SK-N-SH (cell line): ENCODE data around the gene KIF16B. TPM values are rescaled to one million over a fixed set of nuclear protein-coding genes. Genes with fewer than 3 reads are reported as not detected.
A peak's percentile ranks its signal among the peaks of the same experiment; 100 is the strongest.

Source experiments
- CTCF ChIA-PET: fragments of 300-600, 350-600 bp; formaldehyde crosslinking; extraction: SDS; loops from one replicate; lab custom pipeline; 2021; lab: Yijun Ruan, JAX
- POLR2A ChIA-PET: fragments of 350-600 bp; sonication (Branson Sonifier 250); formaldehyde crosslinking; extraction: SDS; loops from one replicate; lab custom pipeline; 2020; ENCODE audit warnings: antibody characterized with exemption, inconsistent platforms; lab: Yijun Ruan, JAX
- DNase-seq: peaks from one replicate; pipeline ENCODE4 v3.0.0; 2012
- H2AFZ ChIP-seq: fragments of 200-600 bp; sonication (generic); 2 replicates; pipeline ENCODE4 v1.8.1; 2016; ENCODE audit warnings: antibody characterized with exemption, mild to moderate bottlenecking, low read depth
- H3F3A ChIP-seq: fragments of 200-600 bp; sonication (generic); replicated peaks from 2 replicates; pipeline ENCODE3; 2016; ENCODE audit warnings: antibody characterized with exemption, mild to moderate bottlenecking; ENCODE audit not compliant: insufficient read depth
- H3K27ac ChIP-seq, 2 experiments: fragments of 200-500 bp in 1 of 2; fragments of 200-600 bp in 1 of 2; sonication (Bioruptor generic) in 1 of 2; sonication (generic), shearing (Covaris generic) in 1 of 2; 2 replicates each; pipeline versions ENCODE4 v1.5.1 to v1.6.1; 2014 to 2016; ENCODE audit warnings: low read depth in 2 of 2, inconsistent platforms in 1 of 2, low read length in 1 of 2, mild to moderate bottlenecking in 1 of 2, mixed read lengths in 1 of 2
- H3K27me3 ChIP-seq: fragments of 200-600 bp; sonication (generic), shearing (Covaris generic); 2 replicates; pipeline ENCODE4 v1.6.1; 2016; ENCODE audit warnings: mixed run types; ENCODE audit not compliant: insufficient read depth
- H3K36me3 ChIP-seq, 2 experiments: fragments of 200-500 bp in 1 of 2; fragments of 200-600 bp in 1 of 2; sonication (Bioruptor generic) in 1 of 2; sonication (generic) in 1 of 2; replicated peaks in 1 of 2; 2 replicates each; pipeline versions ENCODE3 to v1.5.1; 2014 to 2016; ENCODE audit warnings: low read length in 1 of 2, mild to moderate bottlenecking in 1 of 2; ENCODE audit not compliant: insufficient read depth in 2 of 2, control insufficient read depth in 1 of 2
- H3K4me1 ChIP-seq, 2 experiments: fragments of 200-500 bp in 1 of 2; fragments of 200-600 bp in 1 of 2; sonication (Bioruptor generic) in 1 of 2; sonication (generic), shearing (Covaris generic) in 1 of 2; 2 replicates each; pipeline versions ENCODE4 v1.5.1 to v1.6.1; 2014 to 2016; ENCODE audit warnings: low read depth in 1 of 2, low read length in 1 of 2, mixed run types in 1 of 2; ENCODE audit not compliant: insufficient read depth in 2 of 2, control insufficient read depth in 1 of 2
- H3K4me2 ChIP-seq: fragments of 200-600 bp; sonication (generic), shearing (Covaris generic); 2 replicates; pipeline ENCODE4 v1.6.1; 2017; ENCODE audit warnings: mixed run types
- H3K4me3 ChIP-seq, 2 experiments: fragments of 200-500 bp in 1 of 2; fragments of 200-600 bp in 1 of 2; sonication (Bioruptor generic) in 1 of 2; sonication (generic), shearing (Covaris generic) in 1 of 2; 2 replicates each; pipeline versions ENCODE4 v1.5.1 to v1.8.1; 2014 to 2016; ENCODE audit warnings: low read depth in 2 of 2, inconsistent platforms in 1 of 2, low read length in 1 of 2, mild to moderate bottlenecking in 1 of 2, mixed read lengths in 1 of 2, moderate library complexity in 1 of 2
- H3K79me2 ChIP-seq: fragments of 200-600 bp; sonication (generic); 2 replicates; pipeline ENCODE4 v1.8.1; 2017; ENCODE audit warnings: mild to moderate bottlenecking; ENCODE audit not compliant: insufficient read depth
- H3K9ac ChIP-seq: fragments of 200-600 bp; sonication (generic); 2 replicates; pipeline ENCODE4 v1.6.1; 2017; ENCODE audit warnings: mixed run types
- H3K9me2 ChIP-seq: fragments of 200-600 bp; sonication (generic); 2 replicates; pipeline ENCODE4 v1.6.1; 2017; ENCODE audit warnings: mixed run types
- H3K9me3 ChIP-seq: fragments of 200-600 bp; sonication (generic); 2 replicates; pipeline ENCODE4 v1.6.1; 2017; ENCODE audit warnings: mixed run types, mild to moderate bottlenecking, moderate library complexity
- H4K20me1 ChIP-seq: fragments of 200-600 bp; sonication (generic); 2 replicates; pipeline ENCODE4 v1.6.1; 2017; ENCODE audit warnings: mild to moderate bottlenecking, mixed run types; ENCODE audit not compliant: insufficient read depth
- ELF1 ChIP-seq: IDR thresholded peaks from 2 replicates; pipeline ENCODE4 v1.4.0; 2012
- EP300 ChIP-seq, 2 experiments: IDR thresholded peaks; 2 replicates each; pipeline versions ENCODE4 v1.4.0 to v1.6.1; 2012; ENCODE audit warnings: borderline replicate concordance in 1 of 2, low read depth in 1 of 2, low read length in 1 of 2
- EZH2phosphoT487 ChIP-seq: fragments of 200-600 bp; sonication (generic); IDR thresholded peaks from 2 replicates; pipeline ENCODE4 v1.6.1; 2017; ENCODE audit warnings: low read depth, mixed run types, mild to moderate bottlenecking, antibody characterized with exemption, moderate library complexity, borderline replicate concordance
- FOSL2 ChIP-seq: IDR thresholded peaks from 2 replicates; pipeline ENCODE4 v1.4.0; 2012; ENCODE audit warnings: low read depth, mild to moderate bottlenecking, moderate library complexity, borderline replicate concordance
- FOXM1 ChIP-seq: IDR thresholded peaks from 2 replicates; pipeline ENCODE4 v1.4.0; 2012; ENCODE audit warnings: low read depth, mild to moderate bottlenecking
- GATA2 ChIP-seq: sonication (generic); formaldehyde crosslinking; IDR thresholded peaks from 2 replicates; pipeline ENCODE4 v1.5.0; 2020; ENCODE audit warnings: mild to moderate bottlenecking, missing genetic modification reagents
- MEF2A ChIP-seq: IDR thresholded peaks from 2 replicates; pipeline ENCODE4 v1.4.0; 2012; ENCODE audit warnings: low read depth, borderline replicate concordance
- NRF1 ChIP-seq: IDR thresholded peaks from 2 replicates; pipeline ENCODE4 v1.6.1; 2012; ENCODE audit warnings: low read depth, mild to moderate bottlenecking, low read length
- RAD21 ChIP-seq: IDR thresholded peaks from 2 replicates; pipeline ENCODE4 v1.6.1; 2012; ENCODE audit warnings: mild to moderate bottlenecking, low read length
- RCOR1 ChIP-seq: fragments of 150-350 bp; IDR thresholded peaks from 2 replicates; pipeline ENCODE4 v1.6.1; 2017; ENCODE audit warnings: antibody characterized with exemption, low read length
- TAF1 ChIP-seq: IDR thresholded peaks from 2 replicates; pipeline ENCODE4 v1.6.1; 2012; ENCODE audit warnings: low read depth, mild to moderate bottlenecking, low read length, moderate library complexity, borderline replicate concordance
- TEAD4 ChIP-seq: IDR thresholded peaks from 2 replicates; pipeline ENCODE4 v1.4.0; 2012; ENCODE audit warnings: mild to moderate bottlenecking, borderline replicate concordance; ENCODE audit not compliant: insufficient read depth
- YY1 ChIP-seq: IDR thresholded peaks from 2 replicates; pipeline ENCODE4 v1.4.0; 2012; ENCODE audit warnings: low read depth, mild to moderate bottlenecking
- WGBS: methylation state at CpG from one replicate; pipeline ENCODE4 v1.1.6; 2017; ENCODE audit warnings: low lambda C conversion rate; 5-methylcytosine and 5-hydroxymethylcytosine counted together
- polyA plus RNA-seq, 3 experiments: library from polyadenylated mRNA; depleted of rRNA; stranded (reverse); fragments of >200 nt; gene quantifications; 2 replicates each; pipeline ENCODE4 v1.2.3, GENCODE V29; 2012
- TF ChIP-seq, protein P1 (sequence below): fragments of 150-350 bp; IDR thresholded peaks from 2 replicates; pipeline ENCODE4 v1.6.1; 2017; ENCODE audit warnings: antibody characterized with exemption, low read length, low read depth, borderline replicate concordance
- TF ChIP-seq, protein P2 (sequence below): IDR thresholded peaks from 2 replicates; pipeline ENCODE4 v1.4.0; 2012; ENCODE audit warnings: low read depth, borderline replicate concordance
- TF ChIP-seq, protein P3 (sequence below): IDR thresholded peaks from 2 replicates; pipeline ENCODE4 v1.6.1; 2012; ENCODE audit warnings: mild to moderate bottlenecking, low read depth, low read length, moderate library complexity

Gene KIF16B
- polyA plus RNA-seq, 1 of the 3 experiments (the other 2 are of a cell fraction), result 3.3 TPM

DNA sequence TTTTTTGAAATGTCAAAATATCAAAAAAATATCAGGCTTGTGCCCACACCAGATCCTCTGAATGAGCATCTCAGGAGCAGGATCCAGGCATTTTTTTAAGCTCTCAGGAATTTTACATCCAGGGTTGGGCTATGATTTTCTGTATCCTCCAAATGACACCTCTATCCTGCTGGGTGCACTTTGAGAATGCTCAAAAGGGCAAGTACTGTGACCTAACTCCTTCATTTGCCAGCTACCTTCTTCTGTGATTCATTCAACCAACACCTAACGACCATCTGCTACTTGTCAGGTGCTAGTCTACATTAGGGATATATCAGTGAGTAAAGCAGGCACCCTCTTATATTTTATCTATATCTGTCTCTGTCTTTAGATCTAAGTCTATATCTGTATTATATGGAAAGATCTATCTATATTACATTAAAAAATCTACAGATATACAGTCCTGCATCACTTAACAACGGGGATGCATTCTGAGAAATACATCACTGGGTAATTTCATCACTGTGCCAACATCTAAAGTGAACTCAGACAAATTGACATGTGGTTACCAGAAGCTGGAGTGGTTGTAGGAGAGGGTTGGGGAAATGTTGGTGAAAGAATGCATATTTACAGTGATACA is 131.6 kb downstream of the KIF16B start:
- H3K9me2 ChIP-seq, result no peaks in the 10 kb centered on the region
- no peak overlapping the region for H3K4me3 ChIP-seq
- peak overlapping the region in 1 of 2 experiments; percentile 62; a peak in 2 of 4 replicates for H3K27ac ChIP-seq
- H3K9me3 ChIP-seq, result no peaks in the 10 kb centered on the region
- H2AFZ ChIP-seq, result no peak overlapping the region
- H3K36me3 ChIP-seq, result no peaks in the 10 kb centered on the region
- no peaks in the 10 kb centered on the region for H4K20me1 ChIP-seq
- no peaks in the 10 kb centered on the region for H3K79me2 ChIP-seq
- 64% methylated on average over 2 of the region's 2 CpGs for WGBS
- ChIA-PET CTCF (interaction anchor here (0.6 to 1.4 kb wide), 4 partner anchors 10 to 319 kb away, joined by 3 to 4 read pairs (median 3); no protein-coding TSS in a partner anchor), POLR2A (no interaction called here)
- peak; percentile 24 for DNase-seq
- no peaks in the 10 kb centered on the region for H3K27me3 ChIP-seq
- H3F3A ChIP-seq, result no peaks in the 10 kb centered on the region
- H3K9ac ChIP-seq, result no peak overlapping the region
- peaks cover 0 to 20% of the 10 kb centered on the region in 2 experiments; a peak in 2 of 4 replicates for H3K4me1 ChIP-seq
- TF ChIP-seq EP300 (IDR thresholded peaks at IDR 0.05; ENCODE audit: borderline replicate concordance in 1 of 2, low read depth in 1 of 2, low read length in 1 of 2) (peak in 1 of 2 experiments; percentile 82; a peak in 2 of 4 replicates), RCOR1 (peak; percentile 86), GATA2 (CRISPR knock-in tag) (peak; percentile 62), FOXM1 (no peak), ELF1 (no peak)
- TF ChIP-seq, protein P1, sequence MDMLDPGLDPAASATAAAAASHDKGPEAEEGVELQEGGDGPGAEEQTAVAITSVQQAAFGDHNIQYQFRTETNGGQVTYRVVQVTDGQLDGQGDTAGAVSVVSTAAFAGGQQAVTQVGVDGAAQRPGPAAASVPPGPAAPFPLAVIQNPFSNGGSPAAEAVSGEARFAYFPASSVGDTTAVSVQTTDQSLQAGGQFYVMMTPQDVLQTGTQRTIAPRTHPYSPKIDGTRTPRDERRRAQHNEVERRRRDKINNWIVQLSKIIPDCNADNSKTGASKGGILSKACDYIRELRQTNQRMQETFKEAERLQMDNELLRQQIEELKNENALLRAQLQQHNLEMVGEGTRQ, result no peak
- TF ChIP-seq, protein P2, sequence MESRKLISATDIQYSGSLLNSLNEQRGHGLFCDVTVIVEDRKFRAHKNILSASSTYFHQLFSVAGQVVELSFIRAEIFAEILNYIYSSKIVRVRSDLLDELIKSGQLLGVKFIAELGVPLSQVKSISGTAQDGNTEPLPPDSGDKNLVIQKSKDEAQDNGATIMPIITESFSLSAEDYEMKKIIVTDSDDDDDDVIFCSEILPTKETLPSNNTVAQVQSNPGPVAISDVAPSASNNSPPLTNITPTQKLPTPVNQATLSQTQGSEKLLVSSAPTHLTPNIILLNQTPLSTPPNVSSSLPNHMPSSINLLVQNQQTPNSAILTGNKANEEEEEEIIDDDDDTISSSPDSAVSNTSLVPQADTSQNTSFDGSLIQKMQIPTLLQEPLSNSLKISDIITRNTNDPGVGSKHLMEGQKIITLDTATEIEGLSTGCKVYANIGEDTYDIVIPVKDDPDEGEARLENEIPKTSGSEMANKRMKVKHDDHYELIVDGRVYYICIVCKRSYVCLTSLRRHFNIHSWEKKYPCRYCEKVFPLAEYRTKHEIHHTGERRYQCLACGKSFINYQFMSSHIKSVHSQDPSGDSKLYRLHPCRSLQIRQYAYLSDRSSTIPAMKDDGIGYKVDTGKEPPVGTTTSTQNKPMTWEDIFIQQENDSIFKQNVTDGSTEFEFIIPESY, result no peak
- H3K4me2 ChIP-seq, result no peak overlapping the region

DNA sequence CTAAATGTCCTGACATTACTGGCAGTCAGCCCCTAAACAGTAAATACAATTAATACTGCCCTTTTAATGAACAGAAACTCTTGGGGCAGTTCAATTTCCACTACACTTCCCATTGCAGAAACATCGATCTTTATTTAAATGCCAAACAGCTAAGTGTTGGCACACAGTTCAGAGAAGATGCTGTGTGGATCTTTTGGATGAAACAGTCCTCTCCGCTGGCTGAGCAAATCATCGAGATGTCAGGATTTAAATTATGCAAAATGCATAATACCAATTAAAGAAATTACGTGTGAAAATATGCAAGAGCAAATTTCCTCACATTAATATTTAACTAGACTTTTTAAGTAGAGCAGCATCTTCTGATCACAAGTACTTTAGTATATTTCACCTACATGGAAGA is 132.6 kb downstream of the KIF16B start:
- Histone ChIP-seq H3K4me2 (no peak overlapping the region), H3K36me3 (no peaks in the 10 kb centered on the region), H2AFZ (no peak overlapping the region), H3K9me3 (no peaks in the 10 kb centered on the region), H4K20me1 (no peaks in the 10 kb centered on the region), H3K27ac (peak overlapping the region in 1 of 2 experiments; percentile 62; a peak in 2 of 4 replicates), H3K9ac (no peak overlapping the region), H3K27me3 (no peaks in the 10 kb centered on the region), H3F3A (no peaks in the 10 kb centered on the region), H3K4me1 (peaks cover 0 to 13% of the 10 kb centered on the region in 2 experiments; a peak in 2 of 4 replicates), H3K9me2 (no peaks in the 10 kb centered on the region), H3K79me2 (no peaks in the 10 kb centered on the region), H3K4me3 (no peak overlapping the region)
- ChIA-PET CTCF (interaction anchor here (1.4 kb wide), 1 partner anchor 11 kb away, joined by 3 read pairs; no protein-coding TSS in a partner anchor), POLR2A (no interaction called here)
- 88% methylated on average over 4 of the region's 4 CpGs for WGBS
- no peak for DNase-seq
- TF ChIP-seq YY1 (no peak), RAD21 (no peak), EZH2phosphoT487 (no peak), FOSL2 (no peak), NRF1 (no peak), RCOR1 (no peak), MEF2A (no peak), EP300 (IDR thresholded peaks at IDR 0.05; ENCODE audit: borderline replicate concordance in 1 of 2, low read depth in 1 of 2, low read length in 1 of 2) (no peak), FOXM1 (no peak), TEAD4 (no peak), TAF1 (no peak), ELF1 (no peak)
- TF ChIP-seq, protein P2, result no peak
- TF ChIP-seq, protein P3, sequence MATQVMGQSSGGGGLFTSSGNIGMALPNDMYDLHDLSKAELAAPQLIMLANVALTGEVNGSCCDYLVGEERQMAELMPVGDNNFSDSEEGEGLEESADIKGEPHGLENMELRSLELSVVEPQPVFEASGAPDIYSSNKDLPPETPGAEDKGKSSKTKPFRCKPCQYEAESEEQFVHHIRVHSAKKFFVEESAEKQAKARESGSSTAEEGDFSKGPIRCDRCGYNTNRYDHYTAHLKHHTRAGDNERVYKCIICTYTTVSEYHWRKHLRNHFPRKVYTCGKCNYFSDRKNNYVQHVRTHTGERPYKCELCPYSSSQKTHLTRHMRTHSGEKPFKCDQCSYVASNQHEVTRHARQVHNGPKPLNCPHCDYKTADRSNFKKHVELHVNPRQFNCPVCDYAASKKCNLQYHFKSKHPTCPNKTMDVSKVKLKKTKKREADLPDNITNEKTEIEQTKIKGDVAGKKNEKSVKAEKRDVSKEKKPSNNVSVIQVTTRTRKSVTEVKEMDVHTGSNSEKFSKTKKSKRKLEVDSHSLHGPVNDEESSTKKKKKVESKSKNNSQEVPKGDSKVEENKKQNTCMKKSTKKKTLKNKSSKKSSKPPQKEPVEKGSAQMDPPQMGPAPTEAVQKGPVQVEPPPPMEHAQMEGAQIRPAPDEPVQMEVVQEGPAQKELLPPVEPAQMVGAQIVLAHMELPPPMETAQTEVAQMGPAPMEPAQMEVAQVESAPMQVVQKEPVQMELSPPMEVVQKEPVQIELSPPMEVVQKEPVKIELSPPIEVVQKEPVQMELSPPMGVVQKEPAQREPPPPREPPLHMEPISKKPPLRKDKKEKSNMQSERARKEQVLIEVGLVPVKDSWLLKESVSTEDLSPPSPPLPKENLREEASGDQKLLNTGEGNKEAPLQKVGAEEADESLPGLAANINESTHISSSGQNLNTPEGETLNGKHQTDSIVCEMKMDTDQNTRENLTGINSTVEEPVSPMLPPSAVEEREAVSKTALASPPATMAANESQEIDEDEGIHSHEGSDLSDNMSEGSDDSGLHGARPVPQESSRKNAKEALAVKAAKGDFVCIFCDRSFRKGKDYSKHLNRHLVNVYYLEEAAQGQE, result no peak
